OCI-LY1 (cell line): Measurements from ENCODE around the gene GABRD.

Experiments
- H2AFZ ChIP-seq: fragments of 200-600 bp; sonication (generic), shearing (Covaris generic); 2 replicates; pipeline ENCODE4 v1.6.0; 2014; ENCODE audit warnings: antibody characterized with exemption, mild to moderate bottlenecking, low read length
- H3F3A ChIP-seq: fragments of 200-600 bp; sonication (generic), shearing (Covaris generic); 2 replicates; pipeline ENCODE4 v1.6.0; 2014; ENCODE audit warnings: mild to moderate bottlenecking, antibody characterized with exemption, low read length, moderate library complexity; ENCODE audit not compliant: insufficient read depth
- H3K27ac ChIP-seq: fragments of 200-600 bp; sonication (generic); 2 replicates; pipeline ENCODE4 v1.5.1; 2014; ENCODE audit warnings: low read length, mixed run types, mild to moderate bottlenecking, low read depth; ENCODE audit not compliant: poor library complexity, severe bottlenecking
- H3K27me3 ChIP-seq: fragments of 200-600 bp; sonication (generic); 2 replicates; pipeline ENCODE4 v1.6.0; 2014; ENCODE audit warnings: antibody characterized with exemption, mild to moderate bottlenecking, low read length, moderate library complexity; ENCODE audit not compliant: insufficient read depth
- H3K36me3 ChIP-seq: fragments of 200-600 bp; sonication (generic); 2 replicates; pipeline ENCODE4 v1.6.1; 2014; ENCODE audit warnings: mild to moderate bottlenecking, antibody characterized with exemption, low read length, moderate library complexity, mixed read lengths; ENCODE audit not compliant: insufficient read depth
- H3K4me1 ChIP-seq: fragments of 200-600 bp; sonication (generic); 2 replicates; pipeline ENCODE4 v1.5.1; 2014; ENCODE audit warnings: mild to moderate bottlenecking, low read length, moderate library complexity; ENCODE audit not compliant: insufficient read depth, severe bottlenecking
- H3K4me2 ChIP-seq: fragments of 200-600 bp; sonication (generic), shearing (Covaris generic); 2 replicates; pipeline ENCODE4 v1.6.1; 2014; ENCODE audit warnings: low read length
- H3K4me3 ChIP-seq: fragments of 200-600 bp; sonication (generic); 2 replicates; pipeline ENCODE4 v1.5.1; 2014; ENCODE audit warnings: low read length, low read depth, mild to moderate bottlenecking, mixed read lengths; ENCODE audit not compliant: poor library complexity, severe bottlenecking
- H3K79me2 ChIP-seq: fragments of 200-600 bp; shearing (Covaris generic); 2 replicates; pipeline ENCODE4 v1.6.1; 2016; ENCODE audit warnings: mixed run types, low read length, mixed read lengths; ENCODE audit not compliant: insufficient read depth
- H3K9ac ChIP-seq: fragments of 200-600 bp; sonication (generic), shearing (Covaris generic); 2 replicates; pipeline ENCODE4 v1.6.1; 2014; ENCODE audit warnings: mild to moderate bottlenecking, low read length, mixed read lengths
- H3K9me2 ChIP-seq: fragments of 200-600 bp; sonication (generic), shearing (Covaris generic); 2 replicates; pipeline ENCODE4 v1.6.1; 2014; ENCODE audit warnings: low read depth, mild to moderate bottlenecking, low read length, mixed read lengths
- H3K9me3 ChIP-seq: fragments of 200-600 bp; shearing (Covaris generic); 2 replicates; pipeline ENCODE4 v1.6.1; 2014; ENCODE audit warnings: low read length, mixed read lengths
- H4K20me1 ChIP-seq: fragments of 200-600 bp; sonication (generic), shearing (Covaris generic); 2 replicates; pipeline ENCODE4 v1.6.0; 2016; ENCODE audit warnings: mild to moderate bottlenecking, low read length; ENCODE audit not compliant: insufficient read depth
- EZH2 ChIP-seq: fragments of 200-600 bp; sonication (generic), shearing (Covaris generic); IDR thresholded peaks from 2 replicates; pipeline ENCODE4 v1.8.0; 2017; ENCODE audit warnings: borderline replicate concordance, mixed run types, mild to moderate bottlenecking, antibody characterized with exemption, low read length, moderate library complexity, mixed read lengths
- TF ChIP-seq, protein P1 (sequence below): fragments of 200-600 bp; sonication (generic), shearing (Covaris generic); IDR thresholded peaks from 2 replicates; pipeline ENCODE4 v1.5.1; 2017; ENCODE audit warnings: mild to moderate bottlenecking, antibody characterized with exemption, low read length, moderate library complexity, mixed read lengths

GABRD gene

GRCh38 chr1:2061065-2061778, 42.1 kb downstream of the GABRD start:
- no peaks in the 10 kb centered on the region for H3F3A ChIP-seq
- no peak overlapping the region for H3K9ac ChIP-seq
- no peaks in the 10 kb centered on the region; the same call in 1 of the 2 replicates for H3K27me3 ChIP-seq
- no peak for TF ChIP-seq EZH2
- TF ChIP-seq, protein P1, sequence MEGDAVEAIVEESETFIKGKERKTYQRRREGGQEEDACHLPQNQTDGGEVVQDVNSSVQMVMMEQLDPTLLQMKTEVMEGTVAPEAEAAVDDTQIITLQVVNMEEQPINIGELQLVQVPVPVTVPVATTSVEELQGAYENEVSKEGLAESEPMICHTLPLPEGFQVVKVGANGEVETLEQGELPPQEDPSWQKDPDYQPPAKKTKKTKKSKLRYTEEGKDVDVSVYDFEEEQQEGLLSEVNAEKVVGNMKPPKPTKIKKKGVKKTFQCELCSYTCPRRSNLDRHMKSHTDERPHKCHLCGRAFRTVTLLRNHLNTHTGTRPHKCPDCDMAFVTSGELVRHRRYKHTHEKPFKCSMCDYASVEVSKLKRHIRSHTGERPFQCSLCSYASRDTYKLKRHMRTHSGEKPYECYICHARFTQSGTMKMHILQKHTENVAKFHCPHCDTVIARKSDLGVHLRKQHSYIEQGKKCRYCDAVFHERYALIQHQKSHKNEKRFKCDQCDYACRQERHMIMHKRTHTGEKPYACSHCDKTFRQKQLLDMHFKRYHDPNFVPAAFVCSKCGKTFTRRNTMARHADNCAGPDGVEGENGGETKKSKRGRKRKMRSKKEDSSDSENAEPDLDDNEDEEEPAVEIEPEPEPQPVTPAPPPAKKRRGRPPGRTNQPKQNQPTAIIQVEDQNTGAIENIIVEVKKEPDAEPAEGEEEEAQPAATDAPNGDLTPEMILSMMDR, result no peak
- H3K4me1 ChIP-seq, result no peaks in the 10 kb centered on the region
- no peak overlapping the region for H3K4me3 ChIP-seq
- no peaks in the 10 kb centered on the region for H4K20me1 ChIP-seq
- H3K79me2 ChIP-seq, result no peaks in the 10 kb centered on the region
- H3K9me2 ChIP-seq, result no peaks in the 10 kb centered on the region
- no peaks in the 10 kb centered on the region; the same call in 1 of the 2 replicates for H3K36me3 ChIP-seq
- H3K27ac ChIP-seq, result no peak overlapping the region
- no peak overlapping the region for H2AFZ ChIP-seq
- no peak overlapping the region for H3K4me2 ChIP-seq
- peaks cover 11% of the 10 kb centered on the region for H3K9me3 ChIP-seq

GRCh38 chr1:2065699-2066098, 46.6 kb downstream of the GABRD start:
- H3K27me3 ChIP-seq, result peaks cover 3% of the 10 kb centered on the region; the same call in 1 of the 2 replicates
- TF ChIP-seq EZH2, result no peak
- no peak overlapping the region for H3K4me3 ChIP-seq
- no peaks in the 10 kb centered on the region for H4K20me1 ChIP-seq
- peaks cover 11% of the 10 kb centered on the region for H3K9me3 ChIP-seq
- H3F3A ChIP-seq, result no peaks in the 10 kb centered on the region
- H3K9me2 ChIP-seq, result no peaks in the 10 kb centered on the region
- no peak overlapping the region for H2AFZ ChIP-seq
- H3K27ac ChIP-seq, result no peak overlapping the region
- H3K4me2 ChIP-seq, result no peak overlapping the region
- H3K4me1 ChIP-seq, result no peaks in the 10 kb centered on the region
- H3K9ac ChIP-seq, result no peak overlapping the region
- no peaks in the 10 kb centered on the region; the same call in 1 of the 2 replicates for H3K36me3 ChIP-seq
- H3K79me2 ChIP-seq, result no peaks in the 10 kb centered on the region

- no peak overlapping the region for H3K4me2 ChIP-seq
- H3K4me1 ChIP-seq, result no peaks in the 10 kb centered on the region
- H3K9me2 ChIP-seq, result no peaks in the 10 kb centered on the region
- no peak overlapping the region for H2AFZ ChIP-seq
- TF ChIP-seq EZH2, result no peak
- TF ChIP-seq, protein P1, result no peak
- H3K9me3 ChIP-seq, result peaks cover 11% of the 10 kb centered on the region
- H3K27me3 ChIP-seq, result peaks cover 3% of the 10 kb centered on the region; the same call in 1 of the 2 replicates
- H4K20me1 ChIP-seq, result no peaks in the 10 kb centered on the region
- no peaks in the 10 kb centered on the region; the same call in 1 of the 2 replicates for H3K36me3 ChIP-seq
- H3K27ac ChIP-seq, result no peak overlapping the region
- no peak overlapping the region for H3K9ac ChIP-seq
- no peak overlapping the region for H3K4me3 ChIP-seq
- no peaks in the 10 kb centered on the region for H3F3A ChIP-seq
- H3K79me2 ChIP-seq, result no peaks in the 10 kb centered on the region
Observed at GRCh38 chr1:2067393-2067792, 48.2 kb downstream of the GABRD start.
